WTC11 (cell line): ENCODE data around the gene CAV1. TPM values are rescaled to one million over a fixed set of nuclear protein-coding genes. Genes with fewer than 3 reads are reported as not detected.

Source experiments
- ATAC-seq: fragments of 200-7000 bp; cut with Tn5 transposase; 2 replicates; pipeline ENCODE4 v1.10.0; 2021; ENCODE audit warnings: mild to moderate bottlenecking, moderate library complexity
- CTCF ChIA-PET: fragments of 300-600 bp; sonication (Branson Sonifier 250); formaldehyde crosslinking; loops from one replicate; lab custom pipeline; 2021; ENCODE audit warnings: antibody characterized with exemption; lab: Charles Lee
- POLR2A ChIA-PET: fragments of 350-600 bp; sonication (Branson Sonifier 250); formaldehyde crosslinking; loops from one replicate; lab custom pipeline; 2021; ENCODE audit warnings: antibody characterized with exemption; lab: Charles Lee
- DNase-seq: peaks from one replicate; pipeline ENCODE4 v3.0.0; 2021; ENCODE audit warnings: low spot score
- H3K27ac Mint-ChIP-seq: 2 replicates; pipeline ENCODE4 v1.8.0; 2021; ENCODE audit warnings: mixed read lengths
- H3K27me3 Mint-ChIP-seq: 2 replicates; pipeline ENCODE4 v1.8.0; 2021; ENCODE audit warnings: low read depth, mild to moderate bottlenecking, moderate library complexity, mixed read lengths
- H3K36me3 Mint-ChIP-seq: 2 replicates; pipeline ENCODE4 v1.8.0; 2021; ENCODE audit warnings: mixed read lengths
- H3K4me1 Mint-ChIP-seq: 2 replicates; pipeline ENCODE4 v1.8.0; 2022; ENCODE audit warnings: mixed read lengths
- H3K4me3 Mint-ChIP-seq: 2 replicates; pipeline ENCODE4 v1.8.0; 2021; ENCODE audit warnings: mild to moderate bottlenecking, moderate library complexity, mixed read lengths
- H3K9me3 Mint-ChIP-seq: 2 replicates; pipeline ENCODE4 v1.8.0; 2021; ENCODE audit warnings: mixed read lengths
- CTCF ChIP-seq: fragments of 200-600 bp; IDR thresholded peaks from 2 replicates; pipeline ENCODE4 v1.8.0; 2022; ENCODE audit warnings: antibody characterized with exemption
- EMX1 ChIP-seq: fragments of 250-450 bp; sonication (Bioruptor Pico); IDR thresholded peaks from 2 replicates; pipeline ENCODE4 v1.8.0; 2021; ENCODE audit warnings: mild to moderate bottlenecking
- FOXP1 ChIP-seq: sonication (generic); formaldehyde crosslinking; IDR thresholded peaks from 2 replicates; pipeline ENCODE4 v1.8.0; 2022; ENCODE audit warnings: missing genetic modification reagents, mild to moderate bottlenecking, moderate library complexity, borderline replicate concordance
- FOXP4 ChIP-seq: sonication (generic); formaldehyde crosslinking; IDR thresholded peaks from 2 replicates; pipeline ENCODE4 v1.8.0; 2022; ENCODE audit warnings: mild to moderate bottlenecking, missing genetic modification reagents
- GRHL2 ChIP-seq: fragments of 250-450 bp; sonication (Bioruptor Pico); IDR thresholded peaks from 2 replicates; pipeline ENCODE4 v1.8.0; 2022; ENCODE audit warnings: mild to moderate bottlenecking, moderate library complexity; ENCODE audit not compliant: insufficient replicate concordance, severe bottlenecking
- JUN ChIP-seq: sonication (generic); formaldehyde crosslinking; IDR thresholded peaks from 2 replicates; pipeline ENCODE4 v1.8.0; 2023; ENCODE audit warnings: mild to moderate bottlenecking, missing genetic modification reagents
- MXD4 ChIP-seq: fragments of 250-450 bp; sonication (Bioruptor Pico); IDR thresholded peaks from 2 replicates; pipeline ENCODE4 v1.8.0; 2021; ENCODE audit warnings: mild to moderate bottlenecking, moderate library complexity, borderline replicate concordance
- NR1H2 ChIP-seq: sonication (generic); formaldehyde crosslinking; IDR thresholded peaks from 2 replicates; pipeline ENCODE4 v1.9.0; 2021; ENCODE audit warnings: mild to moderate bottlenecking, moderate library complexity, missing genetic modification reagents
- ZBTB43 ChIP-seq: sonication (generic); formaldehyde crosslinking; IDR thresholded peaks from 2 replicates; pipeline ENCODE4 v1.8.1; 2023; ENCODE audit warnings: mild to moderate bottlenecking, missing genetic modification reagents
- ZNF138 ChIP-seq: sonication (generic); formaldehyde crosslinking; conservative IDR thresholded peaks from 2 replicates; pipeline ENCODE4 v1.8.1; 2022; ENCODE audit warnings: mild to moderate bottlenecking, moderate library complexity, missing genetic modification reagents
- ZNF281 ChIP-seq: sonication (generic); formaldehyde crosslinking; IDR thresholded peaks from 2 replicates; pipeline ENCODE4 v1.8.0; 2023; ENCODE audit warnings: mild to moderate bottlenecking, missing genetic modification reagents
- ZNF396 ChIP-seq: fragments of 250-450 bp; sonication (Bioruptor Pico); IDR thresholded peaks from 2 replicates; pipeline ENCODE4 v1.8.0; 2021; ENCODE audit warnings: mild to moderate bottlenecking, moderate library complexity, borderline replicate concordance
- ZNF512 ChIP-seq: sonication (generic); formaldehyde crosslinking; IDR thresholded peaks from 2 replicates; pipeline ENCODE4 v1.8.1; 2022; ENCODE audit warnings: missing genetic modification reagents, borderline replicate concordance
- total RNA-seq: library from RNA; stranded (reverse); gene quantifications from 3 replicates; pipeline ENCODE4 v1.2.3, GENCODE V29; 2021
- TF ChIP-seq, protein P1 (sequence below): sonication (generic); formaldehyde crosslinking; IDR thresholded peaks from 2 replicates; pipeline ENCODE4 v1.8.0; 2022; ENCODE audit warnings: mild to moderate bottlenecking, missing genetic modification reagents
- TF ChIP-seq, protein P2 (sequence below): sonication (generic); formaldehyde crosslinking; IDR thresholded peaks from 2 replicates; pipeline ENCODE4 v1.8.1; 2023; ENCODE audit warnings: mild to moderate bottlenecking, missing genetic modification reagents, borderline replicate concordance
- TF ChIP-seq, protein P3 (sequence below): sonication (generic); formaldehyde crosslinking; IDR thresholded peaks from 2 replicates; pipeline ENCODE4 v1.8.0; 2022; ENCODE audit warnings: mild to moderate bottlenecking, missing genetic modification reagents
- TF ChIP-seq, protein P4 (sequence below): fragments of 250-450 bp; sonication (Bioruptor Pico); IDR thresholded peaks from 2 replicates; pipeline ENCODE4 v1.8.0; 2021; ENCODE audit warnings: mild to moderate bottlenecking

The CAV1 gene
- total RNA-seq, 1 experiment from 2014 or later: 19.7 TPM

DNA sequence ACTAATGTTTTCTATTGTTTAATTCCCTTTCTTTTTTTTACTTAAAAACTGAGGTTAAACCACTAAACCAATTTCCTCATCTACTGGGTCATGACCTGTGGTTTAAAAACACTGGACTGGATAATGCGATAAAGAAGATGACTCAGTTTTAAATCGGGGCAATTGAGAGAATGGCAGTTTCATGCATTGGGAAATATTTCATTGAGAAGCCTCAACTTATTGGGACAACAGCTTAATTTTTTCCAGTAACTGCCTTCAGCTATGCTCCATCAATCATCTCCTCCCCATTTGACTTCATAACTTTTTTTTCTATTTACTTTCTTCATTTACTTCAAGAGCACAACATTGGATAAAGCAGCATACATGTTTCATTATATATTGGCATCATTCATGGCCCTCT, 85.4 kb downstream of the CAV1 start (continued):
- TF ChIP-seq, protein P1, sequence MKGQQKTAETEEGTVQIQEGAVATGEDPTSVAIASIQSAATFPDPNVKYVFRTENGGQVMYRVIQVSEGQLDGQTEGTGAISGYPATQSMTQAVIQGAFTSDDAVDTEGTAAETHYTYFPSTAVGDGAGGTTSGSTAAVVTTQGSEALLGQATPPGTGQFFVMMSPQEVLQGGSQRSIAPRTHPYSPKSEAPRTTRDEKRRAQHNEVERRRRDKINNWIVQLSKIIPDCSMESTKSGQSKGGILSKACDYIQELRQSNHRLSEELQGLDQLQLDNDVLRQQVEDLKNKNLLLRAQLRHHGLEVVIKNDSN: no peak
- TF ChIP-seq FOXP4 (no peak), JUN (no peak), ZNF396 (no peak)

DNA sequence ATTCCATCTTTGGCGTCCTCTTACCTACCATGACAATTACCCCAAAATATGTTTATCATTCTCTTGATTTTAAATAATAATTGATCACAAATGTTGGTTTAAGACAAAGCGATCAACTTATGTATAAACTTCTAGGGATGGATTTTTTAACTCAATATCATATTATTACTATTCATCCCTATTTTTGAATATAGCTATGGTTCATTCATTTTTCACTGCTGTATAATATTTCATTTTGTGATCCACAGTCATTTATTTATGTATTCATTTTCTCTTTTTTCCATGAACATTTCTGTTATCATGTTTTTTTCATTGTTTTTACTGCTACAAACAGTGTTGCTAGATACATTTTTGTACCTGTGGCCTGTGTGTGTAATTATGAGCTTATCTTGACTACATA, 85.9 kb downstream of the CAV1 start:
- no peak overlapping the region for H3K27ac Mint-ChIP-seq
- no peaks in the 10 kb centered on the region for H3K27me3 Mint-ChIP-seq
- TF ChIP-seq, protein P2, sequence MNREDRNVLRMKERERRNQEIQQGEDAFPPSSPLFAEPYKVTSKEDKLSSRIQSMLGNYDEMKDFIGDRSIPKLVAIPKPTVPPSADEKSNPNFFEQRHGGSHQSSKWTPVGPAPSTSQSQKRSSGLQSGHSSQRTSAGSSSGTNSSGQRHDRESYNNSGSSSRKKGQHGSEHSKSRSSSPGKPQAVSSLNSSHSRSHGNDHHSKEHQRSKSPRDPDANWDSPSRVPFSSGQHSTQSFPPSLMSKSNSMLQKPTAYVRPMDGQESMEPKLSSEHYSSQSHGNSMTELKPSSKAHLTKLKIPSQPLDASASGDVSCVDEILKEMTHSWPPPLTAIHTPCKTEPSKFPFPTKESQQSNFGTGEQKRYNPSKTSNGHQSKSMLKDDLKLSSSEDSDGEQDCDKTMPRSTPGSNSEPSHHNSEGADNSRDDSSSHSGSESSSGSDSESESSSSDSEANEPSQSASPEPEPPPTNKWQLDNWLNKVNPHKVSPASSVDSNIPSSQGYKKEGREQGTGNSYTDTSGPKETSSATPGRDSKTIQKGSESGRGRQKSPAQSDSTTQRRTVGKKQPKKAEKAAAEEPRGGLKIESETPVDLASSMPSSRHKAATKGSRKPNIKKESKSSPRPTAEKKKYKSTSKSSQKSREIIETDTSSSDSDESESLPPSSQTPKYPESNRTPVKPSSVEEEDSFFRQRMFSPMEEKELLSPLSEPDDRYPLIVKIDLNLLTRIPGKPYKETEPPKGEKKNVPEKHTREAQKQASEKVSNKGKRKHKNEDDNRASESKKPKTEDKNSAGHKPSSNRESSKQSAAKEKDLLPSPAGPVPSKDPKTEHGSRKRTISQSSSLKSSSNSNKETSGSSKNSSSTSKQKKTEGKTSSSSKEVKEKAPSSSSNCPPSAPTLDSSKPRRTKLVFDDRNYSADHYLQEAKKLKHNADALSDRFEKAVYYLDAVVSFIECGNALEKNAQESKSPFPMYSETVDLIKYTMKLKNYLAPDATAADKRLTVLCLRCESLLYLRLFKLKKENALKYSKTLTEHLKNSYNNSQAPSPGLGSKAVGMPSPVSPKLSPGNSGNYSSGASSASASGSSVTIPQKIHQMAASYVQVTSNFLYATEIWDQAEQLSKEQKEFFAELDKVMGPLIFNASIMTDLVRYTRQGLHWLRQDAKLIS (CRISPR knock-in tag): no peak
- TF ChIP-seq ZNF281 (CRISPR knock-in tag) (no peak), MXD4 (CRISPR knock-in tag) (no peak), EMX1 (CRISPR knock-in tag) (no peak), GRHL2 (CRISPR knock-in tag) (no peak), ZBTB43 (CRISPR knock-in tag) (no peak), FOXP1 (CRISPR knock-in tag) (no peak), NR1H2 (CRISPR knock-in tag) (no peak), CTCF (no peak), ZNF138 (CRISPR knock-in tag) (no peak), ZNF512 (CRISPR knock-in tag) (no peak)
- TF ChIP-seq, protein P3, sequence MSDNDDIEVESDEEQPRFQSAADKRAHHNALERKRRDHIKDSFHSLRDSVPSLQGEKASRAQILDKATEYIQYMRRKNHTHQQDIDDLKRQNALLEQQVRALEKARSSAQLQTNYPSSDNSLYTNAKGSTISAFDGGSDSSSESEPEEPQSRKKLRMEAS (CRISPR knock-in tag): no peak
- TF ChIP-seq, protein P4, sequence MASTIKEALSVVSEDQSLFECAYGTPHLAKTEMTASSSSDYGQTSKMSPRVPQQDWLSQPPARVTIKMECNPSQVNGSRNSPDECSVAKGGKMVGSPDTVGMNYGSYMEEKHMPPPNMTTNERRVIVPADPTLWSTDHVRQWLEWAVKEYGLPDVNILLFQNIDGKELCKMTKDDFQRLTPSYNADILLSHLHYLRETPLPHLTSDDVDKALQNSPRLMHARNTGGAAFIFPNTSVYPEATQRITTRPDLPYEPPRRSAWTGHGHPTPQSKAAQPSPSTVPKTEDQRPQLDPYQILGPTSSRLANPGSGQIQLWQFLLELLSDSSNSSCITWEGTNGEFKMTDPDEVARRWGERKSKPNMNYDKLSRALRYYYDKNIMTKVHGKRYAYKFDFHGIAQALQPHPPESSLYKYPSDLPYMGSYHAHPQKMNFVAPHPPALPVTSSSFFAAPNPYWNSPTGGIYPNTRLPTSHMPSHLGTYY (CRISPR knock-in tag): no peak
- no peaks in the 10 kb centered on the region; the same call in 1 of the 2 replicates for H3K4me1 Mint-ChIP-seq
- ChIA-PET CTCF (no interaction called here), POLR2A (no interaction called here)
- DNase-seq (no peak), ATAC-seq (no peak)
- H3K9me3 Mint-ChIP-seq: peaks cover 7% of the 10 kb centered on the region
- H3K36me3 Mint-ChIP-seq: no peaks in the 10 kb centered on the region
- H3K4me3 Mint-ChIP-seq: no peak overlapping the region
